Iris pigment epithelial cell (primary cell): ENCODE data around the gene SLC4A8.

ENCODE experiments used
- DNase-seq: peaks from one replicate; pipeline ENCODE4 v3.0.0-alpha.2; 2011; ENCODE audit warnings: low read depth

The SLC4A8 gene

DNA sequence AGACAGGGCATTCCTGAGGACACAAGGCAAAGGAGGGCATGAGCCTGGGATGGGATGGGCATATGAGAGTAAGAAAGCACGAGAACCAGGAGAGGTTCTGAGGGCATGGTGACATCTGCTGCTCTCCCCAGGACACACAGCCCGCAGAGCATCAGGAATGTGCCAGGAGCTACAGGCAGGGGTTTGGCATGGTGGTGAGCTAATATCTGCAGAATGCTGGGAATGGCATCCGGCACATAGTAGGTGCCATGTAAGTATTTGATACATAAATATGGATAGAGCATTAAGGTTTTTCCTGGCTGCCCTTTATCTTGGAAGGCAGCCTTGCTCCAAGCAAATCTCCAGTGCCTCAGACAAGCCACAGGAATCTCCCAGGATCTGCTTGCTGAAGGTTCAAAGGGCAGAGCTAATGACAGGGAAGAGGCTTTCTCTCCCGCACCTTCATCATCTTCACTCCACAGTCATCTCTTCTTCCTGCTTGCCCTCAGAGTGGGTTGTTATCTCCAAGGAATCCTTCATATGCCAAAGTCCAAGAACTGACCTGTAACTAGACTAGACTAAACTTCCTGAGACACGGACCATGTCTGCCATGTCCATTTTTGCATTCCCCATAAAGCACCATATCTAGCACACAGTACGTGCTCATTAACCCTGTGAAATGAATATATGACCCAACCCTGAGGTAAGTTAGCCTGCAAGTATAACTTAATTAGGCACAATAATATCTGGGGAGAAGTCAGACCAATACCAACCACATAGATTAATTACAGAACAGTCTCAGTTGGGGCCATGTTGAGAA, 104.4 kb downstream of the SLC4A8 start:
- DNase-seq, result no peak

DNA sequence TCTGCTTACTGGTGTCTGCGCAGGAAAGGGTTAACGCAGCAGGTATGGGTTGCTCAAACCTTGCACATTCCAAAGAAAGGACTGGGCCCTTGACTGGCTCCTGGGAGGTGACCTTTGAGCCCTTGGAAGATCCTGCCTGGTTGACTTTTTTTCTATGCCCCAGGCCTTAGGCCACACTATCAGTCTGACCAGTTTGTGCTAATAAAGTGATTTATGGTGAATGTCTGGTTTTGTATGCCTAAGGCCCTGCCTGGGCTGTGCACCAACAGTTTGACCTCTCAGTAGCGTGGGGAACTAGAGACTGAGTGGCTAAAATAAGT, 105.0 kb downstream of the SLC4A8 start:
- no peak for DNase-seq

DNA sequence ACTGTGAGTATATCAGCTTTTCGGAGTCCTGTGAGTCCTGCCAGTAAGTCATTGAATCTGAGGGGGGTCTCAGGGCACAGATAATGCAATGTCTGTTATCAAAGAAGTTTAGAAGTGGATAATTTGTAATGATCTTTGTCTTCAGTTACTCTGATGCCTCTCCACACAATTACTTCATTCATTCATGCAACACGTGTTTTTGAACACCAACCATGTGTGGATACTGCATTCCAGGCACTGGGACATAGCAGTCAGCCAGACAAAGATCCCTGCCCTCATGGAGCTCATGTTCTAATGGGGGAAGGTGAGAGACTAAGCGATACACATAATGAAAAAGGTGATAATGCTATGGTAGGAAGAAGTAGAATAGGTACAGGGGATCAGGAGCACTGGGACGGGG, 105.6 kb downstream of the SLC4A8 start:
- no peak for DNase-seq

DNA sequence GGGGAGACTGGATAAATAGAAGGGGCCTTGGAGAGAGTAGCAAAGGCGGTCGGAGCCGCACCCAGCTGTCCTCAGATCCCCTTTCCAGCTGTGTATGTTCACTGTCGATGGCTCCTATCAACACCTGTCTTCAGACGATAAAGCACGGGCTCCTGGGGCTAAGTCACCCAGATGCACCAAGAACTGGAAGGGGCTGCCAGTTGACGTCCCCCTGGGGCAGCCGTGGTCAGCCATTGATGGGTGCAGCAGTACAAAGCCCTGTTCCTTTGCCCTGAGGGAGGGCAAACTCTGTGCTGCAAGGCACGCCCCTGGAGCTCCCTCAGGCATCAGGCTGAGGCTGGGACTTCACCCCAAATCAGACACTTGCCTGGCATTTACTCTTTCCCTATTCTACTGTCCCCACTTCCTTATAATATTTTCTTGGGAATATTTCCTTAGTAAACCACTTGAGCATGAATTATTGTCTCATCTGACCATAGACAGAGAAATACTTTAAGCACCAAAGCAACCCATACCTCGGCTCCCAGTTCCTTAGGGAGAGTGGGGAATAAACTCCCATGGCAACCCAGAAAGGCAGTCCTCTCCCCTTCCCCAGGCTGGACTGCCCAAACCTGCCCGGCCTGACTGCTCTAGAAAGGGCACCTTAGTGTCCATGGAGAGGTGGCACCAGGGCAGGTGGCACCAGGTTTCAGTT, 106.8 kb downstream of the SLC4A8 start:
- DNase-seq, result no peak

DNA sequence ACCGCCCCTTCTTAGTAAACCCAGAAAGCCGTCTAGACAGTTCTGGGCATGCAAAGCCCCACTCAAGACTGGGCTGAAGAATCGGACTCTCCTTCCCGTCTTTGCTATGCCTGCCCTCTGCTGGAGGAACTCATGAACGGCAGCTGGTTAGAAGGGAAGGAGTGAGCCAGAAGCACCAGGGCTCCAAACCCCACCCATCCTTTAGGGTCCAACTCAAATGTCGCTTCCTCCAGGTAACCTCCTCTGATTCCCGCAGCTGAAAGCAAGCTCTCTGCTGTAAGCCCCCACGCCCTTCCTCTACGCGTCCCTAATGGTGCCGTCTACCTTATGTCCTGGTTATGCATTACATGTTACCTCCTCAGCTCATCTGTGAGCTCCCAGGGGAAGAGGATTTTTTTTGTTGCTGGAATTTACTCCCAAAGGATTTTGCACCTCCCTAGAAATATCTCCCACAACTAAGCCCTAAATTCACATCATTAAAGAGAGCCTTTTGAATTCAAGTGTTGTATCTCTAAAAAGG, 107.4 kb downstream of the SLC4A8 start:
- DNase-seq, result peak; percentile 62

DNA sequence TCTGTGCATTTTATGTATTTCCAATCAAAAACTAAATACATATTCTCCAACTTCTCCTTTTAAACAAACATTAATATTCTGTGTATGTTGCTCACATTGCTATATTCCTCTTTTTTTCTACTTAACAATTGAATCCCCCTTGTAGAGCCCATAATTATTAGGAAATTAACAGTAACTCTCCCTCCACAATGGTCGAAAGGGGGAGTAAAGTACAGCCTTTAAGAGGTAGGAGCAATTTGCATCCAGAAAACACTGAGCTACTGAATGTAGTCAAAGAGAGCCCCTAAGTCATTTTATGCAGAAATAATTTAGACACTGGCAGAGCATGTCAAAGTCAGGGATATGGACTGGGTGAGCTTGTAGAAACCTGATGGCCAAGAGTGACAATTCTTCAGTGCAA, 109.2 kb downstream of the SLC4A8 start:
- peak; percentile 17 for DNase-seq

DNA sequence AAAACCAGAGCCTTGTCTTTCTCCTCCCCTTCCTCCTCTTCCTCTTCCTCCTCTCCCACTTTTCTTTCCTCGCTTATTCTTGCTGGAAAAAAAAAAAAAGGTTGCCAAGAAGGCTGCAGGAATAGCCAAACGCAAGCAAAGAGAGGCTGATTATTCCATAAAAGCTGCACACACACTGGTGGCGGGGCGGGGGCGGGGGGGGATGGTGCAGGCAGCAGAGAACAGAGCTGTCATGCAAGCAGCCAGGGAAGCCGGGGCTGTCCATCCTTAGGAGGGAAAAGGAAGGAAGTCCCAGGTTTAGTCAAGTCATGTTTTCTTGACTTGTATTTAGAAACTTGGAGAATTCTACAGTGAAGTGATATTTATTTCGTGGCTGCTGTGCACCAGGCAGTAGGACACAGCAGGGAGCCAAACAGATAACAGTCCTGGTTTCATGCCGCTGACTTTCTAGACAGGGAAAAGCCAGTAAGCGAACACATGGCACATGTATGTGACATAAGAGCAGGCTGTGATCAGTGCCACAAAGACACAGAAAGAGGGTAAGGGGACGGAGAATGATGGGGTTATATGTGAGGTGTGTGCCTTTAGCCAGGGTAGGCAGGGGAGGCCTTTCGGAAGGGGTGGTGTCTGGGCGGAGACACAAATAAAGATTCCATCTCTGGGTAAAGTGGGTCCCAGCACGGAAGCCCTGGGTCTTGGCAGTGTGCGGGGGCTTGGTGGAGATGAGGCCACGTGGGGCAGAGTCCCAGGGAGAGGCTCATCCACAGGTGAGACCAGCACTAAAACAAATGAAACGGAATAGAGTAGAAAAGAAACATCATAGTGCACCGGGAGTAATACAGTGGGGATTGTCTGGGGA, 109.8 kb downstream of the SLC4A8 start:
- DNase-seq, result no peak

DNA sequence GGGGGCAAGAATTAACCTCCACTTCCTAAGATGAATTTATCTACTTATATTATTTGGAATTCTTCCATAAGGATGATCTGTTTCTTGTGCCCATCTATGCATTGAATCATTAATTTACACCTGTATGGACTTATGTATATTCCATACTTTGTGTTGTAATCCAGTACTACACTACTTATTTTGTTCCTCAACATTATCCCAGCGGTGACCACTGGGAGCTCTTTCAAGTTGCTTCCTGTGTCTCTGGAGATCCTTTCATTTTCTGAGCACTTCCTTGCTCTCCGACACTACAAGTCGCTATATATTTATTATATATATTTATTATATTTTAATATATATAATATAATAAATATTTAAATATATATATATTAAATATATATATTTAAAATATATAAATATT, 111.5 kb downstream of the SLC4A8 start:
- peak; percentile 11 for DNase-seq

DNA sequence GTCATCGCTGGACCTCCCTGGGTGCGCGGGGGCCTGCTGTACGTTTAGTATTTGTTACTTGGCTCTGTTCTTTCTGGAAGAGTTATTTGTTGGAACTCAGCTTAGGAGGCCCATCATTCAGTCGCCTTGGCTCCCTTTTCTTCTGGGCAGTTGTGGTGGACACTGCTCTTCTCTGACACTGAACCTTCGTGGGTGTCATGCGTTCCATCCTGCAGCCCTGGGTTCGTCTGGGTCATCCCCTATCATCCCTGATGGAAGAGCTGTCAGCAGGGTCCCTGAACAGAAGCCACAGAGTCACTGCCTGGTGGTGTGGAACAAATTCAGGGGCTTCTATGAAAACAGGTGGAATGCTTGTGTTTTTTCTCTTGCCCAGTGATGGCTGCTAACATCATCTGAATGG, 113.5 kb downstream of the SLC4A8 start:
- DNase-seq, result no peak

DNA sequence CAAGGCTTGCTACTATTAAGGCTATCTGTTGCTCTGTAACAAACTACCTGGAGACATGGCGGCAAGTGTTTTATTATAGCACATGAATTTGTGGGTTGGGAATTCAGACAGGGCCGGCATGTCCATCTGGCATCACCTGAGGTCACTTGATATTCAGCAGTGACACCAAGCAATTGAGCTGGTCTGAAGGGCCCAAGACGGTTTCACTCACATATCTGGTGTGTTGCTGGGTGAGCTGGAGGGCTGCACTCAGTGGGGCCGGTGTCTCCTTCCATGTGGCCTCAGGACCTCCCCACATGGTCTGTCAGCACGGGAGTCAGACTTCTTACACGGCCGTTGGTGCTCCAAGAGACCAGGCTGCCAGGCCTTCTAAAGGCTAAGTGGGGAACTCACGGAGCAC, 114.0 kb downstream of the SLC4A8 start:
- DNase-seq, result no peak

DNA sequence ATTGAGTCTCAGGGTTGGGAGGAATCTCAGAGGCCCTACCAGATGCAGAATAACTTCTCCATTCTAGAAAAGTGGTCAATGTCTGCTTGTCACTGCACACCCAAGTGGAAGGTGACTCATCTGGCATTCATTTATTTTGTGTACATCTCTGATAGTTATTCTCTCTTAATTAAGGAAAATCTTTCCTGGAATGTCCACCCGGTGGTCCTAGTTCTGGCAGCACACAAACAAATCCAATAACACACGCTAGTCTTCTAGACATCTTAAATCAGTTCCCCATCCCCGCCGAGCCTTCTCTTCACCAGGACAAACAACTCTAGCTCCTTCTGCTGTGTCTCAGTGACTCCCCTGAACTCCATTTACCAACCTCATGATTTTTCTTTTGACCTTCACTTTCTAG, 116.4 kb downstream of the SLC4A8 start:
- no peak for DNase-seq

DNA sequence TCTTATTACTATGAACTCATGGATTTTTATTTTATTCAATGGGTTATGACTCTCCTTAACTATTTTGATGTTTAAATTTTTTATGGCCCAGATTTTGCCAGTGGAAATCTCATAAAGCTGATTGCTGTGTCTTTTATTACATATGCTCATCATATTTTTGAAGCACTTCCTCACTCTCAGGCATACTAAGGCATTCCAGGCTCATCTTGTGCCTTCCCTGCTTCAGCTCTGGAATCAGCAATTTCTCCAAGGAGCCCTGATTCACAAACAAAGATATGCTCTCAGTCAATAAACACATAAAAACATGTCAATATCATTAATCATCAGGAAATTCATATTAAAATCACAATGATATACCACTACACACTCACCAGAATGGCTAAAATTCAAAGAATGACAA, 121.5 kb downstream of the SLC4A8 start:
- no peak for DNase-seq

DNA sequence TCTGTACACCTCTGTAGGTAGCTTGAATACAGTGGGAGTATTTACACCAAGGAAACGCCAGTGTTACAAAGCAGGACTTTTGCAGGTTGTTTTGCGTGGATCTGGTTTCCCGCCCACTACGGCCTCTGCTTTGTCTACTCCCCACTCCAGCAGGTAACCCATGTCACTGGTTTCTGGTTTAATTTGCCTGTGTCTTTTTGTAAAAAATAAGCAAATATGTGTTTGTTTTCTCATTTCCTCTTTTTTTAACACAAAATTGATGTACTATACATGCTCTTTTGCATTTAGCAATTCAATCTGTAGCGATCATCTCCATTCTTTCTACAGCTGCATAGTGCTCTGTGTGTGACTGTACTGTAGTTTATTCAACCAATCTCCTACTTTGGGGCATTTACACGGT, 123.0 kb downstream of the SLC4A8 start:
- no peak for DNase-seq

DNA sequence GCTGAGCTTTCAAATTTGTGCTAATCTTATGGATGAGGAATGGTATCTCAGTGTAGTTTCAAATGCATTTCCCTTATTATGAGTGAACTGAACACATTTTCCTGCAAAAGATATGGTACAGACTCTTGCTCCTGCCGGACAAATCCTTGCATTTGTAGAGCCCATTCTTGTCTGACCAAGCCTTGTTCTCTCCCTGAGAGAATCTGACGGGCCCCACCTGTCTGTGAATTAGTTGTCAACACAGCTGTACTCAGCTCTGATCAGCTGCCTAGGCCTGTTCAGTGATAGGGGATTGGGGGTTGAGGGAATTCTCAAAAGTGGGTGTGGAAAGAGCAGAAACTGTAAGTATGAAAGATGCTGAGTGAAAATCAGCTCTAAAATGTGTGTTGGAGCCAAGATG, 123.6 kb downstream of the SLC4A8 start:
- DNase-seq, result no peak

DNA sequence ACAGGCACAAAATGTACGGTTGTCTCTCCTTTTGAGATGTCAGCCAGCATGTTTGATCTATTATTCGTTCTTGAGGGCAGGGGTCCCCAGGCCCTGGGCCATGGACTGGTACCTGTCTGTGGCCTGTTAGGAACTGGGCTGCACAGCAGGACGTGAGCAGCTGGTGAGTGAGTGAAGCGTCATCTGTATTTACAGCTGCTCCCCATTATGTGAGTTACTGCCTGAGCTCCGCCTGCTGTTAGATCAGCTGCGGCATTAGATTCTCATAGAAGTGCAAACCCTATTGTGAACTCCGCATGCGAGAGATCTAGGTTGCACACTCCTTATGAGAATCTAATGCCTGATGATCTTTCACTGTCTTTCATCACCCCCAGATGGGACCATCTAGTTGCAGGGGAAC, 125.0 kb downstream of the SLC4A8 start:
- peak; percentile 5 for DNase-seq
